H1 (cell line): ENCODE measurements around the gene MED13. TPM values are rescaled to one million over a fixed set of nuclear protein-coding genes. Genes with fewer than 3 reads are reported as not detected.

Source experiments
- EGR1 ChIP-seq: IDR thresholded peaks from 2 replicates; pipeline ENCODE4 v1.6.1; 2011; ENCODE audit warnings: low read depth, low read length, borderline replicate concordance
- KDM4A ChIP-seq: IDR thresholded peaks from one replicate; pipeline ENCODE4 v1.7.1; 2012; ENCODE audit warnings: low read depth, mild to moderate bottlenecking, moderate library complexity, low read length, inconsistent platforms; ENCODE audit not compliant: severe bottlenecking
- KDM5A ChIP-seq: fragments of 200-600 bp; IDR thresholded peaks from 2 replicates; pipeline ENCODE4 v1.7.1; 2012; ENCODE audit warnings: mild to moderate bottlenecking, low read length, inconsistent platforms, mixed read lengths
- MAFK ChIP-seq: IDR thresholded peaks from 2 replicates; pipeline ENCODE4 v1.6.1; 2012; ENCODE audit warnings: low read depth, mild to moderate bottlenecking, improper control_type of control experiment, low read length
- YY1 ChIP-seq: IDR thresholded peaks from 2 replicates; pipeline ENCODE4 v1.6.1; 2011; ENCODE audit warnings: low read depth, mild to moderate bottlenecking, low read length
- polyA plus RNA-seq, 7 experiments: library from polyadenylated mRNA; depleted of rRNA in 3 of 7; stranded (reverse) in 5 of 7; unstranded in 2 of 7; fragments of >200 nt in 5 of 7; fragments of 200-250 nt in 2 of 7; gene quantifications; 1 replicate in 5 of 7; 2 replicates in 1 of 7; 4 replicates in 1 of 7; pipeline versions ENCODE4 v1.2.1 to v1.2.3, GENCODE V29; 2011 to 2013; ENCODE audit warnings: missing spikeins in 2 of 7, mixed read lengths in 2 of 7
- total RNA-seq: library from RNA; stranded (reverse); fragmentation: NEBNext Ultra II Directional; extraction: Animal tissue kit (Norgen Biotek cat#: 25700); gene quantifications from 2 replicates; pipeline ENCODE4 v1.2.1, GENCODE V29; 2021
- TF ChIP-seq, protein P1 (sequence below), 3 experiments: IDR thresholded peaks; 1 replicate in 2 of 3; 2 replicates in 1 of 3; pipeline versions ENCODE4 v1.5.1 to v1.6.1; 2011; ENCODE audit warnings: low read length in 3 of 3, mild to moderate bottlenecking in 3 of 3, inconsistent platforms in 2 of 3, low read depth in 1 of 3, moderate library complexity in 1 of 3; ENCODE audit not compliant: insufficient read depth in 1 of 3; ENCODE audit errors: control extremely low read depth in 1 of 3

Gene MED13
- total and polyA plus RNA-seq, 2 of the 8 experiments (the other 6 are each of a cell fraction or from before 2014, with no cell fraction given) = 11.3 to 44.8 TPM

DNA sequence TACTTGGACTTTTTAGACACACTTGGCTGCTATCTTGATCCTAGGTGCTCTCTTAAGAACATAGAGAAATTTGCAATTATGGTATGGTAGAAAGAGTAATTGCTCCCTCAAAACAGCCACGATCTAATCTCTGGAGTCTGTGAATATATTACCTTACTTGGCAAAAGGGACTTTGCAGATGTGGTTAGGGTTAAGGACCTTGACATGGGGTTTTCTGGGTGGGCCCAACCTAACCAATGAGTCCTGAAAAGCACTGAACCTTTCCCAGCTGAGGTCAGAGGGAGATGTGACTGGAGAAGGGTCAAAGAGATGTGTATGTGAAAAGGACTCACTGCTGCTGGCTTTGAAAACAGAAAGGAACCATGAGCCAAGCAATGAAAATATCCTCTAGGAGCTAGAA, 26.7 kb upstream of the MED13 start (continued):
- no peak for TF ChIP-seq KDM5A
- TF ChIP-seq, protein P1, sequence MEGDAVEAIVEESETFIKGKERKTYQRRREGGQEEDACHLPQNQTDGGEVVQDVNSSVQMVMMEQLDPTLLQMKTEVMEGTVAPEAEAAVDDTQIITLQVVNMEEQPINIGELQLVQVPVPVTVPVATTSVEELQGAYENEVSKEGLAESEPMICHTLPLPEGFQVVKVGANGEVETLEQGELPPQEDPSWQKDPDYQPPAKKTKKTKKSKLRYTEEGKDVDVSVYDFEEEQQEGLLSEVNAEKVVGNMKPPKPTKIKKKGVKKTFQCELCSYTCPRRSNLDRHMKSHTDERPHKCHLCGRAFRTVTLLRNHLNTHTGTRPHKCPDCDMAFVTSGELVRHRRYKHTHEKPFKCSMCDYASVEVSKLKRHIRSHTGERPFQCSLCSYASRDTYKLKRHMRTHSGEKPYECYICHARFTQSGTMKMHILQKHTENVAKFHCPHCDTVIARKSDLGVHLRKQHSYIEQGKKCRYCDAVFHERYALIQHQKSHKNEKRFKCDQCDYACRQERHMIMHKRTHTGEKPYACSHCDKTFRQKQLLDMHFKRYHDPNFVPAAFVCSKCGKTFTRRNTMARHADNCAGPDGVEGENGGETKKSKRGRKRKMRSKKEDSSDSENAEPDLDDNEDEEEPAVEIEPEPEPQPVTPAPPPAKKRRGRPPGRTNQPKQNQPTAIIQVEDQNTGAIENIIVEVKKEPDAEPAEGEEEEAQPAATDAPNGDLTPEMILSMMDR (IDR thresholded peaks at IDR 0.05; ENCODE audit: control extremely low read depth in 1 of 3, insufficient read depth in 1 of 3, low read depth in 1 of 3, low read length in 3 of 3) = no peak
- no peak for TF ChIP-seq KDM4A
- no peak for TF ChIP-seq YY1
- TF ChIP-seq EGR1 = no peak
- no peak for TF ChIP-seq MAFK
